IMR-90 (cell line): Measurements from ENCODE around the gene TPM2. TPM values are rescaled to one million over a fixed set of nuclear protein-coding genes. Genes with fewer than 3 reads are reported as not detected.

Experiments
- BHLHE40 ChIP-seq: fragments of 150-350 bp; IDR thresholded peaks from 2 replicates; pipeline ENCODE4 v1.6.1; 2016; ENCODE audit warnings: mild to moderate bottlenecking, low read depth, low read length
- CHD1 ChIP-seq: IDR thresholded peaks from 2 replicates; pipeline ENCODE4 v1.6.1; 2012; ENCODE audit warnings: low read depth, low read length, improper control_type of control experiment
- MAFK ChIP-seq: IDR thresholded peaks from 2 replicates; pipeline ENCODE4 v1.6.1; 2012; ENCODE audit warnings: low read depth, low read length, improper control_type of control experiment
- MXI1 ChIP-seq: IDR thresholded peaks from 2 replicates; pipeline ENCODE4 v1.6.1; 2012; ENCODE audit warnings: low read depth, mild to moderate bottlenecking, low read length, moderate library complexity, borderline replicate concordance
- NFE2L2 ChIP-seq: fragments of 150-350 bp; IDR thresholded peaks from 2 replicates; pipeline ENCODE4 v1.6.1; 2016; ENCODE audit warnings: low read depth, mild to moderate bottlenecking, low read length
- RAD21 ChIP-seq: IDR thresholded peaks from 2 replicates; pipeline ENCODE4 v1.6.1; 2012; ENCODE audit warnings: low read length, improper control_type of control experiment
- polyA plus RNA-seq, 3 experiments: library from polyadenylated mRNA; depleted of rRNA; stranded (reverse); fragments of >200 nt; gene quantifications; 2 replicates each; pipeline ENCODE4 v1.2.3, GENCODE V29; 2012; ENCODE audit warnings: low replicate concordance in 1 of 3
- total RNA-seq: library from RNA; depleted of rRNA; stranded (reverse); fragments of >200 nt; gene quantifications from 2 replicates; pipeline ENCODE4 v1.2.3, GENCODE V29; 2012
- TF ChIP-seq, protein P1 (sequence below): conservative IDR thresholded peaks from 2 replicates; pipeline ENCODE4 v1.5.1; 2012; ENCODE audit warnings: mild to moderate bottlenecking, low read depth, low read length, improper control_type of control experiment

TPM2 gene
- total and polyA plus RNA-seq, 2 of the 4 experiments (the other 2 are of a cell fraction): 960 to 2,500 TPM

DNA sequence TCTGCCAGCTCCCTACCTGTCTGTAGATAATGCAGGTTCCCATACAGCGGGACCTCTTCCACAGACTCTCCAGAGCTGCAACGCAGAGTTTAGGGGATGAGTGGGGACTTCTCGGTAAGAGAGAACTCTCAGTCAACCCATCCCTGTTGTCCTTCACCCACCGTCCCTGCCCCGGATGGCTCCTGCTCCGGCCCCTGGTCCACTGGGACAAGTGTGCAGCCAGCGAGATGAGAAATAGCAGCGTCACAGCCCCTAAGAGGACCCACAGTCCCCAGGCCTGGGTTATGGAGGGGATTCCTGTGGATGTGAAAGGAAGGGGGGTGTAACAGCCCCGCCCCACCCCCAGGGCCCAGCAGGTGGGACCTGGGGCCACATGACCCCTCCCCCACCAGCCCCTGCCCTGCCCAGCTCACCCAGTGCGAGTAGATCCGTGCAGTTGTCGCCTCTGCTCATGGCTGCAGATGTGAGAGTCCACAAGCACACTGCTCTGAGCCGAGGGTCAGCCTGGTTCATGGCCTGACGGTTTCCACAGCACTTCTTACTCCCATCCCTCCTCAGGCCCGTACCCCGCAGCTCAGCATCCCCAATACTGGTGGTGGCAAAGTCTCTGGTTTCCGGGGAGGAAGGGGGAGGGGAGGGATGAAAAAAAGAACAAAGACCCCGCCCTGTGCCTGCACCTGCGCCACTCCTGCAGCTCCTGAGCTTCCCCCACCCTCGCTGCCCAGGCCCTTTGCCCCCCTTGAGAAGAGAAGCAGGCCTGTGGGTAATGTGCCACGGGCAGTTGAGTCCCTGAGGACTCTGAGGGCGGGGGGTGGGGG is 39.2 kb downstream of the TPM2 start, which contains the start of gene SIT1 (continued):
- TF ChIP-seq, protein P1, sequence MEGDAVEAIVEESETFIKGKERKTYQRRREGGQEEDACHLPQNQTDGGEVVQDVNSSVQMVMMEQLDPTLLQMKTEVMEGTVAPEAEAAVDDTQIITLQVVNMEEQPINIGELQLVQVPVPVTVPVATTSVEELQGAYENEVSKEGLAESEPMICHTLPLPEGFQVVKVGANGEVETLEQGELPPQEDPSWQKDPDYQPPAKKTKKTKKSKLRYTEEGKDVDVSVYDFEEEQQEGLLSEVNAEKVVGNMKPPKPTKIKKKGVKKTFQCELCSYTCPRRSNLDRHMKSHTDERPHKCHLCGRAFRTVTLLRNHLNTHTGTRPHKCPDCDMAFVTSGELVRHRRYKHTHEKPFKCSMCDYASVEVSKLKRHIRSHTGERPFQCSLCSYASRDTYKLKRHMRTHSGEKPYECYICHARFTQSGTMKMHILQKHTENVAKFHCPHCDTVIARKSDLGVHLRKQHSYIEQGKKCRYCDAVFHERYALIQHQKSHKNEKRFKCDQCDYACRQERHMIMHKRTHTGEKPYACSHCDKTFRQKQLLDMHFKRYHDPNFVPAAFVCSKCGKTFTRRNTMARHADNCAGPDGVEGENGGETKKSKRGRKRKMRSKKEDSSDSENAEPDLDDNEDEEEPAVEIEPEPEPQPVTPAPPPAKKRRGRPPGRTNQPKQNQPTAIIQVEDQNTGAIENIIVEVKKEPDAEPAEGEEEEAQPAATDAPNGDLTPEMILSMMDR: no peak
- TF ChIP-seq NFE2L2 (no peak), RAD21 (no peak), MAFK (no peak), BHLHE40 (no peak), MXI1 (no peak), CHD1 (no peak)
